Subcutaneous adipose tissue (tissue), 4 donors: ENCODE data around the gene RAP2C. TPM values are rescaled to one million over a fixed set of nuclear protein-coding genes. Genes with fewer than 3 reads are reported as not detected.

Experiments
- total RNA-seq, 4 donors: library from RNA; depleted of rRNA; stranded (reverse); fragments of >200 nt; gene quantifications; one replicate each; pipeline ENCODE4 v1.1.0, GENCODE V29; 2016
- TF ChIP-seq, protein P1 (sequence below): fragments of 450-650 bp; IDR thresholded peaks from one replicate; pipeline ENCODE4 v1.5.1; 2016; ENCODE audit warnings: low read depth, mild to moderate bottlenecking, control low read depth, antibody characterized with exemption, moderate library complexity

The RAP2C gene
- total RNA-seq, 4 donors from 2014 or later = 22.9 to 26.9 (median 26.2) TPM

DNA sequence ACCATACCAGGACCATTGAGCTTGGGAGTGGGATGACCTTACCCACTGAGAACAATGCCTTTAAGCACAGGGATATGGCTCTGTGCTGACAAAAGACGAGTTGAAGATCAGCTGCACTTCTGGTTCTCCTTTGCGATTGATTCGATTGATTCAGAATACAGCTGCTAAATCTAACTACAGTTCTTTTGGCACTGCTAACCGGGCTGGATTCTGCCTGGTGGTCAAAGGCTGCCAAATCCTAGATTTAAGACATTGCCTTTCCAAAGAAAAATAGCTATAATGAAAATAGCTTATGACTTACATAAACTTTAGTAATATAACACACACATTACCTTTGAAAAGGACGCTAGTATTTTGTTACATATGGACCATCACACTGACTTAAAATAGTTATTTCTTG is 18.3 kb downstream of the RAP2C start:
- TF ChIP-seq, protein P1, sequence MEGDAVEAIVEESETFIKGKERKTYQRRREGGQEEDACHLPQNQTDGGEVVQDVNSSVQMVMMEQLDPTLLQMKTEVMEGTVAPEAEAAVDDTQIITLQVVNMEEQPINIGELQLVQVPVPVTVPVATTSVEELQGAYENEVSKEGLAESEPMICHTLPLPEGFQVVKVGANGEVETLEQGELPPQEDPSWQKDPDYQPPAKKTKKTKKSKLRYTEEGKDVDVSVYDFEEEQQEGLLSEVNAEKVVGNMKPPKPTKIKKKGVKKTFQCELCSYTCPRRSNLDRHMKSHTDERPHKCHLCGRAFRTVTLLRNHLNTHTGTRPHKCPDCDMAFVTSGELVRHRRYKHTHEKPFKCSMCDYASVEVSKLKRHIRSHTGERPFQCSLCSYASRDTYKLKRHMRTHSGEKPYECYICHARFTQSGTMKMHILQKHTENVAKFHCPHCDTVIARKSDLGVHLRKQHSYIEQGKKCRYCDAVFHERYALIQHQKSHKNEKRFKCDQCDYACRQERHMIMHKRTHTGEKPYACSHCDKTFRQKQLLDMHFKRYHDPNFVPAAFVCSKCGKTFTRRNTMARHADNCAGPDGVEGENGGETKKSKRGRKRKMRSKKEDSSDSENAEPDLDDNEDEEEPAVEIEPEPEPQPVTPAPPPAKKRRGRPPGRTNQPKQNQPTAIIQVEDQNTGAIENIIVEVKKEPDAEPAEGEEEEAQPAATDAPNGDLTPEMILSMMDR = no peak

DNA sequence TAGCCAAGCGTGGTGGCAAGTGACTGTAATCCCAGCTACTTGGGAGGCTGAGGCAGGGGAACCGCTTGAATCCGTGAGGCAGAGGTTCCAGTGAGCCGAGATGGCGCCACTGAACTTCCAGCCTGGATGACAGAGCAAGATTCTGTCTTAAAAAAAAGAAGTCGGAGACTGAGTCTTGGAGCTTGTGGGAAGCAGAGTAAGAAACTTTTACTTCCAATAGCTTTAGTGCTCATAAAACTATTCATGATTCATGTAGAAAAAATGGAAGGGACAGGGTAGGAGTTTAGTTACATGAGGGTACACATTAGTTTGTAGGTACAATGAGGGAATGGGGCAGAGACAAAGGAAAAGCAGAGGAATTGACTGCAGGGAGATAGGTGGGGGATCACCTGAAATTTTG is 19.3 kb downstream of the RAP2C start:
- TF ChIP-seq, protein P1 = no peak

DNA sequence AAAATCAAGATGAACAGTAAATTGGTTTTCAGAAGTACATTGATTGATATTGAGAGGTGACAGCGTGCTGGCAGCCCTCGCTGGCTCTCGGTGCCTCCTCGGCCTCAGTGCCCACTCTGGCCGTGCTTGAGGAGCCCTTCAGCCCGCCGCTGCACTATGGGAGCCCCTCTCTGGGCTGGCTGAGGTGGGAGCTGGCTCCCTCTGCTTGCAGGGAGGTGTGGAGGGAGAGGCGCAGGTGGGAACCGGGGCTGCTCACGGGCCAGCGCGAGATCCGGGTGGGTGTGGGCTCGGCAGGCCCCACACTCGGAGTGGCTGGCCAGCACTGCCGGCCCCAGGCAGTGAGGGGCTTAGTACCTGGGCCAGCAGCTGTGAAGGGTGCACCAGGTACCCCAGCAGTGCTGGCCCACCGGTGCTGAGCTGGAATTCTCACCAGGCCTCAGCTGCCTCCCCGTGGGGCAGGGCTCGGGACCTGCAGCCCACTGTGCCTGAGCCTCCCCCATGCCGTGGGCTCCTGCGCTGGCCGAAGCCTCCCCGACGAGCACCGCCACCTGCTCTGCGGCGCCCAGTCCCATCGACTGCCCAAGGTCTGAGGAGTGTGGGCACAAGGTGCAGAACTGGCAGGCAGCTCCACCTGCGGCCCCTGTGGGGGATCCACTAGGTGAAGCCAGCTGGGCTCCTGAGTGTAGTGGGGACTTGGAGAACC is 25.2 kb downstream of the RAP2C start:
- TF ChIP-seq, protein P1 = no peak

DNA sequence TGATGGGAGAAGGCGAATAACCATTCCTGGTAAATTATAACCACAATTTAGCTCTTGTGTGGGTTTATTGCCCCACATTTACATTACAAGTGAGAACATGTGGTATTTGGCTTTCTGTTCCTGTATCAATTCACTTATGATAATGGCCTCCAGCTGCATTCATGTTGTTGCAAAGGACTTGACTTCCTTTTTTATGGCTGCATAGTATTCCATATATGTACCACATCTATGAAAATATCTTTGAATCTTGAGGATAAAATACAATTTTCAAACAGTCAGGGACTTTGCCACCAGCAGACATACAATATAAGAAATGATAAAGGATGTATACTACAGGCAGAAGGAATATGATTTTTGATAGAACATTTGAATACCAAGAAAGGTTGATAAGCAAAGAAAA is 27.3 kb downstream of the RAP2C start:
- TF ChIP-seq, protein P1 = no peak

DNA sequence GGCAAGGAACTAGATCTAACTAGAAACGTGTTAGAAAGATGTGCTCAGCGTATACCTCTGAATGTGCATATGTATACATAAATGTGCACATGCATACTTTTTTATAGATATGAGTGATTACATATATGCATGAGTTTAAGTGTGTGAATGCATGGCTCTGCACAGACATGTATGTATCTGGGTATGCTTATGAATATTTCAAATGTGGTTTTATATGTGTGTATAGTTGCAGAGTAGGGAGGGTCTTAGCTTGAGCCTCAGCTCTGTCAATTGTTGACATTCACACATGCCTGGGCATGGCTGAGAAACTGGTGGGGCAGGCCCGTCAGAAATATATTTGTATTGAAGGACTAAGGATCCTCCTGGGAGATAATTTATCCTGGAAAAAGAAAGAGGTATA is 31.1 kb downstream of the RAP2C start:
- TF ChIP-seq, protein P1 = no peak

GRCh38 chrX:132187451-132187850 is 31.8 kb downstream of the RAP2C start:
- TF ChIP-seq, protein P1 = no peak

DNA sequence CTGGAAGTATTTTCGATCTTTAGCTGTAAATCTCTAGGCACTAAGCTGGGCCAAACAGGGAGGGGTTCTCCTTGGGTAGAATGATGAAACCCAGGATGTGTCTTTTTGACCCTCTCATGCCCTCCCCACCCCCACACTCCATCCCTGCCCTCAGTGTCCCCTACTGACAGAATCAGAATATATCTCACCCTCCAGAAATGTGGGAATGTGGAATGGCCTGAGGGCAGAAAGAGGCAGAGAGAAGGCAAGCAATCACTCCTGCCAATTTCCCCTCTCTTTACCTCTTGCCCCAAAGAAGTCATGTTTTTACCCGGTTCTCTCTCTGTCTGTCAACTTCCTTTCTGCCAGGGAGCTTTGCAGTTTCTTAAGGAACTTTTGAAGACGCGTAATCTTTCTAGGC is 34.4 kb downstream of the RAP2C start:
- TF ChIP-seq, protein P1 = no peak
